Calu3 (cell line): ENCODE measurements around the gene LRRC70. TPM values are rescaled to one million over a fixed set of nuclear protein-coding genes. Genes with fewer than 3 reads are reported as not detected.

Experiments
- BruUV-seq: library from RNA; stranded (reverse); fragments of 400-500 nt; replicated peaks from 2 replicates; lab custom pipeline; 2021; lab: Mats Ljungman, UMichigan
- CTCF ChIA-PET: fragments of 300-600 bp; sonication (Branson Sonifier 250); formaldehyde crosslinking; loops from one replicate; lab custom pipeline; 2022; ENCODE audit warnings: antibody characterized with exemption; lab: Charles Lee
- DNase-seq: peaks from one replicate; pipeline ENCODE4 v3.0.0; 2022
- H3K27ac Mint-ChIP-seq: one replicate; pipeline ENCODE4 v1.8.0; 2022; ENCODE audit warnings: mixed read lengths; ENCODE audit not compliant: unreplicated experiment
- H3K27me3 Mint-ChIP-seq: one replicate; pipeline ENCODE4 v1.8.0; 2022; ENCODE audit warnings: mixed read lengths; ENCODE audit not compliant: unreplicated experiment
- H3K36me3 Mint-ChIP-seq: one replicate; pipeline ENCODE4 v1.8.0; 2022; ENCODE audit warnings: mild to moderate bottlenecking, moderate library complexity, mixed read lengths; ENCODE audit not compliant: insufficient read depth, unreplicated experiment
- H3K4me1 Mint-ChIP-seq: one replicate; pipeline ENCODE4 v1.8.0; 2022; ENCODE audit warnings: mild to moderate bottlenecking, low read depth, mixed read lengths; ENCODE audit not compliant: unreplicated experiment
- H3K4me3 Mint-ChIP-seq: one replicate; pipeline ENCODE4 v1.8.0; 2022; ENCODE audit warnings: mild to moderate bottlenecking, low read depth, moderate library complexity, mixed read lengths; ENCODE audit not compliant: unreplicated experiment
- H3K9me3 Mint-ChIP-seq: one replicate; pipeline ENCODE4 v1.8.0; 2022; ENCODE audit warnings: low read depth, mixed read lengths; ENCODE audit not compliant: unreplicated experiment
- CTCF ChIP-seq: fragments of 200-600 bp; IDR thresholded peaks from one replicate; pipeline ENCODE4 v1.8.0; 2022; ENCODE audit warnings: antibody characterized with exemption; ENCODE audit not compliant: unreplicated experiment
- intact Hi-C: fragments of 100-400 bp; cut with micrococcal nuclease; formaldehyde crosslinking; loops from one replicate; pipeline ENCODE4 v1.10.0; 2022; ENCODE audit not compliant: unreplicated experiment
- total RNA-seq: library from RNA; stranded (reverse); gene quantifications from 2 replicates; pipeline ENCODE4 v1.2.3, GENCODE V29; 2022

The LRRC70 gene
- total RNA-seq, 1 experiment from 2014 or later, result 2.1 TPM

- CTCF ChIA-PET, result no interaction called here
- TF ChIP-seq CTCF, result no peak
- no peak for DNase-seq
- no TSS peak for BruUV-seq
- intact Hi-C loops, result no loop called here
- Mint-ChIP-seq H3K4me1 (no peaks in the 10 kb centered on the region), H3K4me3 (no peak overlapping the region), H3K27me3 (no peaks in the 10 kb centered on the region), H3K36me3 (no peaks in the 10 kb centered on the region), H3K27ac (no peak overlapping the region), H3K9me3 (no peaks in the 10 kb centered on the region)
Measured at GRCh38 chr5:62603934-62604333, 25.3 kb downstream of the LRRC70 start.

GRCh38 chr5:62605638-62606037 lies 27.0 kb downstream of the LRRC70 start:
- no peak for DNase-seq
- H3K4me3 Mint-ChIP-seq, result no peak overlapping the region
- no peaks in the 10 kb centered on the region for H3K4me1 Mint-ChIP-seq
- intact Hi-C loops, result no loop called here
- no TSS peak for BruUV-seq
- H3K27me3 Mint-ChIP-seq, result no peaks in the 10 kb centered on the region
- no peaks in the 10 kb centered on the region for H3K36me3 Mint-ChIP-seq
- no peak overlapping the region for H3K27ac Mint-ChIP-seq
- H3K9me3 Mint-ChIP-seq, result no peaks in the 10 kb centered on the region
- CTCF ChIA-PET, result no interaction called here
- TF ChIP-seq CTCF, result no peak

GRCh38 chr5:62606878-62607277 lies 28.3 kb downstream of the LRRC70 start:
- no peak for DNase-seq
- intact Hi-C loops, result no loop called here
- Mint-ChIP-seq H3K9me3 (no peaks in the 10 kb centered on the region), H3K27ac (no peak overlapping the region), H3K4me3 (no peak overlapping the region), H3K36me3 (no peaks in the 10 kb centered on the region), H3K4me1 (no peaks in the 10 kb centered on the region), H3K27me3 (no peaks in the 10 kb centered on the region)
- BruUV-seq, result no TSS peak
- CTCF ChIA-PET, result no interaction called here
- TF ChIP-seq CTCF, result no peak

- TF ChIP-seq CTCF, result no peak
- no peaks in the 10 kb centered on the region for H3K4me1 Mint-ChIP-seq
- CTCF ChIA-PET, result no interaction called here
Measured at GRCh38 chr5:62607615-62608014, 29.0 kb downstream of the LRRC70 start.

More at GRCh38 chr5:62607615-62608014, 29.0 kb downstream of the LRRC70 start:
- no peak for DNase-seq
- Mint-ChIP-seq H3K27ac (no peak overlapping the region), H3K9me3 (no peaks in the 10 kb centered on the region), H3K36me3 (no peaks in the 10 kb centered on the region), H3K4me3 (no peak overlapping the region), H3K27me3 (no peaks in the 10 kb centered on the region)
- BruUV-seq, result no TSS peak
- intact Hi-C loops, result no loop called here
